BLaER1 treated with 17β-estradiol and CSF1 and Interleukin-3, amounts not matched to agents 10 nM and 100 nM (cell line): ENCODE measurements around the gene ARMH2.
A peak's percentile ranks its signal among the peaks of the same experiment; 100 is the strongest.
"Not testable (repeated sequence)": the region's sequence is repeated elsewhere in the genome, so short reads cannot be mapped to it uniquely, and the experiment has no call there.

ENCODE experiments used
- H3K27ac ChIP-seq, 11 experiments: shearing (Covaris generic); formaldehyde crosslinking; 2 replicates each; pipeline ENCODE4 v1.8.1; 2022
- H3K27me3 ChIP-seq, 11 experiments: shearing (Covaris generic); formaldehyde crosslinking; 2 replicates each; pipeline ENCODE4 v1.8.1; 2022
- H3K36me3 ChIP-seq, 11 experiments: shearing (Covaris generic); formaldehyde crosslinking; 2 replicates each; pipeline ENCODE4 v1.8.1; 2022
- H3K4me1 ChIP-seq, 10 experiments: shearing (Covaris generic); formaldehyde crosslinking; 2 replicates each; pipeline ENCODE4 v1.8.1; 2022
- H3K4me2 ChIP-seq, 11 experiments: shearing (Covaris generic); formaldehyde crosslinking; 2 replicates each; pipeline ENCODE4 v1.8.1; 2022
- H3K4me3 ChIP-seq, 10 experiments: shearing (Covaris generic); formaldehyde crosslinking; 2 replicates each; pipeline ENCODE4 v1.8.1; 2022
- H3K9ac ChIP-seq, 11 experiments: shearing (Covaris generic); formaldehyde crosslinking; 2 replicates each; pipeline ENCODE4 v1.8.1; 2022
- H3K9me3 ChIP-seq, 11 experiments: shearing (Covaris generic); formaldehyde crosslinking; replicated peaks in 1 of 11; 2 replicates each; pipeline ENCODE4 v1.8.1; 2022
- H4K20me1 ChIP-seq, 11 experiments: shearing (Covaris generic); formaldehyde crosslinking; 2 replicates each; pipeline ENCODE4 v1.8.1; 2022
- Cebpa-rat ChIP-seq, 11 experiments: shearing (Covaris generic); IDR thresholded peaks; 2 replicates each; pipeline ENCODE4 v1.8.1; 2022

Gene ARMH2

GRCh38 chr6:24761851-24762250, 36.9 kb downstream of the ARMH2 start:
- Histone ChIP-seq H3K27me3 (no peaks in the 10 kb centered on the region), H3K9ac (no peak overlapping the region), H4K20me1 (no peaks in the 10 kb centered on the region), H3K4me3 (no peak overlapping the region), H3K4me2 (no peak overlapping the region), H3K36me3 (no peaks in the 10 kb centered on the region), H3K27ac (no peak overlapping the region), H3K9me3 (no peaks in the 10 kb centered on the region), H3K4me1 (peaks cover 0 to 19% (median 0%) of the 10 kb centered on the region in 10 experiments; a peak in 3 of 20 replicates)
- no peak for TF ChIP-seq Cebpa-rat (IDR thresholded peaks at IDR 0.05)

- Histone ChIP-seq H3K9ac (no peak overlapping the region), H3K4me1 (peaks cover 0 to 19% (median 0%) of the 10 kb centered on the region in 10 experiments; a peak in 3 of 20 replicates), H3K27me3 (no peaks in the 10 kb centered on the region), H3K27ac (no peak overlapping the region), H3K9me3 (no peaks in the 10 kb centered on the region), H4K20me1 (no peaks in the 10 kb centered on the region), H3K4me2 (no peak overlapping the region), H3K4me3 (no peak overlapping the region), H3K36me3 (no peaks in the 10 kb centered on the region)
- TF ChIP-seq Cebpa-rat (IDR thresholded peaks at IDR 0.05), result no peak
These were observed 37.4 kb downstream of the ARMH2 start for GRCh38 chr6:24761193-24761835.

- no peak overlapping the region for H3K9ac ChIP-seq
- no peaks in the 10 kb centered on the region for H3K36me3 ChIP-seq
- no peaks in the 10 kb centered on the region for H3K27me3 ChIP-seq
- no peak for TF ChIP-seq Cebpa-rat (IDR thresholded peaks at IDR 0.05)
- H3K4me3 ChIP-seq, result no peak overlapping the region
- no peak overlapping the region for H3K27ac ChIP-seq
- no peak overlapping the region for H3K4me2 ChIP-seq
- H3K9me3 ChIP-seq, result 0 out of 22 replicates have a peak, but pooled peaks cover 0 to 4% (median 0%) of the 10 kb centered on the region in 11 experiments
- H4K20me1 ChIP-seq, result no peaks in the 10 kb centered on the region
- H3K4me1 ChIP-seq, result peaks cover 0 to 19% (median 0%) of the 10 kb centered on the region in 10 experiments; a peak in 3 of 20 replicates
These were observed 38.5 kb downstream of the ARMH2 start for GRCh38 chr6:24760210-24760609.

GRCh38 chr6:24759718-24760117, 39.0 kb downstream of the ARMH2 start:
- Histone ChIP-seq H4K20me1 (no peaks in the 10 kb centered on the region), H3K27me3 (no peaks in the 10 kb centered on the region), H3K9me3 (peaks cover 0 to 5% (median under 1%) of the 10 kb centered on the region in 11 experiments; a peak in 3 of 22 replicates), H3K4me1 (peaks cover 0 to 19% (median 0%) of the 10 kb centered on the region in 10 experiments; a peak in 3 of 20 replicates), H3K36me3 (no peaks in the 10 kb centered on the region), H3K4me2 (no peak overlapping the region), H3K9ac (no peak overlapping the region), H3K27ac (no peak overlapping the region), H3K4me3 (no peak overlapping the region)
- no peak for TF ChIP-seq Cebpa-rat (IDR thresholded peaks at IDR 0.05)

- Histone ChIP-seq H3K9ac (no peak overlapping the region), H3K27me3 (no peaks in the 10 kb centered on the region), H3K4me2 (peak overlapping the region in 1 of 11 experiments; percentile 60; a peak in 2 of 22 replicates), H3K4me3 (no peak overlapping the region), H3K36me3 (no peaks in the 10 kb centered on the region), H3K4me1 (peaks cover 0 to 26% (median 0%) of the 10 kb centered on the region in 10 experiments; a peak in 3 of 20 replicates), H3K27ac (no peak overlapping the region; a peak in 1 of 22 replicates), H4K20me1 (no peaks in the 10 kb centered on the region), H3K9me3 (peaks cover 0 to 13% (median 9%) of the 10 kb centered on the region in 11 experiments; a peak in 7 of 22 replicates)
- no peak for TF ChIP-seq Cebpa-rat (IDR thresholded peaks at IDR 0.05)
These were observed 41.1 kb downstream of the ARMH2 start for GRCh38 chr6:24757611-24758010.

- Histone ChIP-seq H4K20me1 (no peaks in the 10 kb centered on the region), H3K4me3 (no peak overlapping the region), H3K27ac (no peak overlapping the region), H3K9me3 (peaks cover 4 to 17% (median 10%) of the 10 kb centered on the region in 11 experiments; a peak in 8 of 22 replicates), H3K9ac (no peak overlapping the region), H3K4me2 (no peak overlapping the region), H3K27me3 (no peaks in the 10 kb centered on the region), H3K4me1 (peaks cover 0 to 32% (median 0%) of the 10 kb centered on the region in 10 experiments; a peak in 4 of 20 replicates), H3K36me3 (no peaks in the 10 kb centered on the region)
- TF ChIP-seq Cebpa-rat (IDR thresholded peaks at IDR 0.05), result no peak
These were observed 43.4 kb downstream of the ARMH2 start for GRCh38 chr6:24755279-24755678.

- H3K4me3 ChIP-seq, H3K27me3 ChIP-seq, H3K9ac ChIP-seq, H3K27ac ChIP-seq, H3K36me3 ChIP-seq, H3K4me2 ChIP-seq, H4K20me1 ChIP-seq: not testable (repeated sequence)
- Histone ChIP-seq H3K4me1 (peaks cover 0 to 40% (median 0%) of the 10 kb centered on the region in 10 experiments; a peak in 6 of 20 replicates), H3K9me3 (peaks cover 4 to 17% (median 10%) of the 10 kb centered on the region in 11 experiments; a peak in 8 of 22 replicates)
These were observed 44.3 kb downstream of the ARMH2 start for GRCh38 chr6:24754378-24754777.

GRCh38 chr6:24753545-24753944, 45.2 kb downstream of the ARMH2 start:
- no peak overlapping the region for H3K4me2 ChIP-seq

GRCh38 chr6:24752917-24753492, 45.7 kb downstream of the ARMH2 start:
- Histone ChIP-seq H3K36me3 (no peaks in the 10 kb centered on the region), H3K4me2 (peak overlapping the region in 1 of 11 experiments; percentile 8; a peak in 1 of 22 replicates), H3K9ac (no peak overlapping the region), H3K27me3 (no peaks in the 10 kb centered on the region), H3K4me1 (peaks cover 0 to 45% (median 0%) of the 10 kb centered on the region in 10 experiments; a peak in 7 of 20 replicates), H3K9me3 (peaks cover 4 to 17% (median 10%) of the 10 kb centered on the region in 11 experiments; a peak in 8 of 22 replicates), H4K20me1 (no peaks in the 10 kb centered on the region), H3K27ac (no peak overlapping the region), H3K4me3 (no peak overlapping the region)
- TF ChIP-seq Cebpa-rat (IDR thresholded peaks at IDR 0.05), result peak in 3 of 11 experiments; percentile 14 to 22 (median 20); a peak in 3 of 22 replicates

More at GRCh38 chr6:24753545-24753944, 45.2 kb downstream of the ARMH2 start:
- Histone ChIP-seq H3K36me3 (no peaks in the 10 kb centered on the region), H3K27me3 (no peaks in the 10 kb centered on the region), H3K4me3 (no peak overlapping the region), H3K9ac (no peak overlapping the region), H4K20me1 (no peaks in the 10 kb centered on the region), H3K27ac (no peak overlapping the region), H3K9me3 (peaks cover 4 to 17% (median 10%) of the 10 kb centered on the region in 11 experiments; a peak in 8 of 22 replicates), H3K4me1 (peaks cover 0 to 45% (median 0%) of the 10 kb centered on the region in 10 experiments; a peak in 7 of 20 replicates)
- TF ChIP-seq Cebpa-rat (IDR thresholded peaks at IDR 0.05), result no peak
